Neuron (in vitro differentiated cells): ENCODE measurements around the gene CYFIP2.

Experiments
- H2AFZ ChIP-seq: one replicate; pipeline ENCODE4 v1.6.1; 2013; ENCODE audit warnings: low read depth, mild to moderate bottlenecking, inconsistent platforms, low read length, moderate library complexity
- H3K27me3 ChIP-seq: one replicate; pipeline ENCODE4 v1.6.1; 2013; ENCODE audit warnings: low read length; ENCODE audit not compliant: insufficient read depth
- H3K36me3 ChIP-seq: one replicate; pipeline ENCODE4 v1.6.1; 2013; ENCODE audit warnings: low read length; ENCODE audit not compliant: insufficient read depth
- H3K4me1 ChIP-seq: one replicate; pipeline ENCODE4 v1.6.1; 2013; ENCODE audit warnings: low read length; ENCODE audit not compliant: insufficient read depth
- H3K4me3 ChIP-seq: 2 replicates; pipeline ENCODE4 v1.5.1; 2013; ENCODE audit warnings: mild to moderate bottlenecking, low read length, moderate library complexity
- H3K9me3 ChIP-seq: one replicate; pipeline ENCODE4 v1.6.1; 2013; ENCODE audit warnings: low read length

CYFIP2 gene

GRCh38 chr5:157301066-157301465 is 35.1 kb downstream of the CYFIP2 start:
- H3K4me1 ChIP-seq, result no peaks in the 10 kb centered on the region
- H2AFZ ChIP-seq, result no peak overlapping the region
- no peak overlapping the region for H3K4me3 ChIP-seq
- H3K27me3 ChIP-seq, result no peaks in the 10 kb centered on the region
- peaks cover 2% of the 10 kb centered on the region for H3K9me3 ChIP-seq
- peaks cover 68% of the 10 kb centered on the region for H3K36me3 ChIP-seq

- no peak overlapping the region for H3K4me3 ChIP-seq
- no peak overlapping the region for H2AFZ ChIP-seq
- no peaks in the 10 kb centered on the region for H3K4me1 ChIP-seq
- peaks cover 2% of the 10 kb centered on the region for H3K9me3 ChIP-seq
- H3K27me3 ChIP-seq, result no peaks in the 10 kb centered on the region
- H3K36me3 ChIP-seq, result peaks cover 60% of the 10 kb centered on the region
Observed at GRCh38 chr5:157303023-157303422, 37.1 kb downstream of the CYFIP2 start.

- Histone ChIP-seq H3K4me1 (no peaks in the 10 kb centered on the region), H3K4me3 (no peak overlapping the region), H3K27me3 (no peaks in the 10 kb centered on the region), H3K9me3 (no peaks in the 10 kb centered on the region), H2AFZ (no peak overlapping the region), H3K36me3 (peaks cover 63% of the 10 kb centered on the region)
Observed at GRCh38 chr5:157303667-157304327, 37.9 kb downstream of the CYFIP2 start.

GRCh38 chr5:157306081-157306480 is 40.2 kb downstream of the CYFIP2 start:
- H3K4me1 ChIP-seq, result no peaks in the 10 kb centered on the region
- H2AFZ ChIP-seq, result no peak overlapping the region
- peaks cover 64% of the 10 kb centered on the region for H3K36me3 ChIP-seq

GRCh38 chr5:157306692-157307471 is 41.0 kb downstream of the CYFIP2 start:
- Histone ChIP-seq H2AFZ (no peak overlapping the region), H3K27me3 (no peaks in the 10 kb centered on the region), H3K9me3 (no peaks in the 10 kb centered on the region), H3K4me1 (no peaks in the 10 kb centered on the region), H3K4me3 (no peak overlapping the region), H3K36me3 (peaks cover 61% of the 10 kb centered on the region)

More at GRCh38 chr5:157306081-157306480, 40.2 kb downstream of the CYFIP2 start:
- no peak overlapping the region for H3K4me3 ChIP-seq
- no peaks in the 10 kb centered on the region for H3K27me3 ChIP-seq
- H3K9me3 ChIP-seq, result no peaks in the 10 kb centered on the region

- H3K9me3 ChIP-seq, result no peaks in the 10 kb centered on the region
- H3K4me3 ChIP-seq, result no peak overlapping the region
- no peaks in the 10 kb centered on the region for H3K27me3 ChIP-seq
- peaks cover 41% of the 10 kb centered on the region for H3K36me3 ChIP-seq
- no peaks in the 10 kb centered on the region for H3K4me1 ChIP-seq
- H2AFZ ChIP-seq, result no peak overlapping the region
Observed at GRCh38 chr5:157308836-157309465, 43.0 kb downstream of the CYFIP2 start.

GRCh38 chr5:157309796-157310195 is 43.9 kb downstream of the CYFIP2 start:
- no peaks in the 10 kb centered on the region for H3K9me3 ChIP-seq
- H3K4me1 ChIP-seq, result no peaks in the 10 kb centered on the region
- H3K4me3 ChIP-seq, result no peak overlapping the region
- H3K36me3 ChIP-seq, result peaks cover 48% of the 10 kb centered on the region
- H3K27me3 ChIP-seq, result no peaks in the 10 kb centered on the region
- H2AFZ ChIP-seq, result no peak overlapping the region

- Histone ChIP-seq H3K4me3 (no peak overlapping the region), H3K9me3 (no peaks in the 10 kb centered on the region), H3K27me3 (no peaks in the 10 kb centered on the region), H3K4me1 (no peaks in the 10 kb centered on the region), H2AFZ (no peak overlapping the region), H3K36me3 (peaks cover 47% of the 10 kb centered on the region)
Observed at GRCh38 chr5:157311595-157311994, 45.7 kb downstream of the CYFIP2 start.

GRCh38 chr5:157312492-157312891 is 46.6 kb downstream of the CYFIP2 start:
- Histone ChIP-seq H3K27me3 (no peaks in the 10 kb centered on the region), H2AFZ (no peak overlapping the region), H3K36me3 (peaks cover 54% of the 10 kb centered on the region)

GRCh38 chr5:157322581-157322980 is 56.7 kb downstream of the CYFIP2 start:
- Histone ChIP-seq H3K4me1 (no peaks in the 10 kb centered on the region), H2AFZ (no peak overlapping the region), H3K27me3 (no peaks in the 10 kb centered on the region), H3K9me3 (no peaks in the 10 kb centered on the region), H3K4me3 (no peak overlapping the region), H3K36me3 (peaks cover 82% of the 10 kb centered on the region)

More at GRCh38 chr5:157312492-157312891, 46.6 kb downstream of the CYFIP2 start:
- Histone ChIP-seq H3K9me3 (no peaks in the 10 kb centered on the region), H3K4me1 (no peaks in the 10 kb centered on the region), H3K4me3 (no peak overlapping the region)

- Histone ChIP-seq H3K9me3 (no peaks in the 10 kb centered on the region), H3K4me1 (no peaks in the 10 kb centered on the region), H3K4me3 (no peak overlapping the region), H3K36me3 (peaks cover 84% of the 10 kb centered on the region), H3K27me3 (no peaks in the 10 kb centered on the region), H2AFZ (no peak overlapping the region)
Observed at GRCh38 chr5:157323107-157323706, 57.3 kb downstream of the CYFIP2 start.

- H3K4me1 ChIP-seq, result no peaks in the 10 kb centered on the region
- H3K4me3 ChIP-seq, result no peak overlapping the region
- no peaks in the 10 kb centered on the region for H3K27me3 ChIP-seq
- no peaks in the 10 kb centered on the region for H3K9me3 ChIP-seq
- no peak overlapping the region for H2AFZ ChIP-seq
- peaks cover 79% of the 10 kb centered on the region for H3K36me3 ChIP-seq
Observed at GRCh38 chr5:157324237-157324636, 58.3 kb downstream of the CYFIP2 start.

- Histone ChIP-seq H3K4me1 (no peaks in the 10 kb centered on the region), H3K9me3 (no peaks in the 10 kb centered on the region), H3K4me3 (no peak overlapping the region), H3K27me3 (no peaks in the 10 kb centered on the region), H3K36me3 (peaks cover 77% of the 10 kb centered on the region), H2AFZ (no peak overlapping the region)
Observed at GRCh38 chr5:157326440-157327005, 60.6 kb downstream of the CYFIP2 start.
